AG04450 (cell line): ENCODE results near the gene TUB. TPM values are rescaled to one million over a fixed set of nuclear protein-coding genes. Genes with fewer than 3 reads are reported as not detected.

Experiments
- CTCF ChIA-PET: fragments of 300-600, 350-600 bp; formaldehyde crosslinking; extraction: SDS; loops from one replicate; lab custom pipeline; 2022; ENCODE audit warnings: antibody characterized with exemption, inconsistent platforms; lab: Charles Lee
- POLR2A ChIA-PET: fragments of 350-600 bp; formaldehyde crosslinking; extraction: SDS; loops from one replicate; lab custom pipeline; 2021; ENCODE audit warnings: antibody characterized with exemption, inconsistent platforms; lab: Yijun Ruan, JAX
- DNase-seq: peaks from one replicate; pipeline ENCODE4 v3.0.0-alpha.2; 2011; ENCODE audit warnings: low read depth, low spot score
- H3K27ac ChIP-seq: one replicate; pipeline ENCODE4 v1.5.1; 2012; ENCODE audit warnings: low read depth, low read length, control low read depth
- H3K27me3 ChIP-seq: one replicate; pipeline ENCODE4 v1.6.0; 2012; ENCODE audit warnings: low read length; ENCODE audit not compliant: control insufficient read depth, insufficient read depth
- H3K4me3 ChIP-seq: 2 replicates; pipeline ENCODE4 v1.5.1; 2011; ENCODE audit warnings: mild to moderate bottlenecking, low read depth, low read length, control low read depth
- H3K9me3 ChIP-seq: 2 replicates; pipeline ENCODE4 v1.5.1; 2012; ENCODE audit warnings: low read length; ENCODE audit not compliant: control insufficient read depth, insufficient read depth
- CTCF ChIP-seq: IDR thresholded peaks from 2 replicates; pipeline ENCODE4 v1.5.1; 2011; ENCODE audit warnings: low read depth, low read length, control low read depth, inconsistent platforms
- polyA plus RNA-seq: library from polyadenylated mRNA; depleted of rRNA; stranded (reverse); fragments of >200 nt; gene quantifications from 2 replicates; pipeline ENCODE4 v1.2.3, GENCODE V29; 2011

The TUB gene
- polyA plus RNA-seq, 1 experiment: 13.9 TPM

- Histone ChIP-seq H3K4me3 (no peak overlapping the region), H3K27me3 (no peaks in the 10 kb centered on the region), H3K9me3 (no peaks in the 10 kb centered on the region), H3K27ac (no peak overlapping the region)
- ChIA-PET POLR2A (no interaction called here), CTCF (interaction anchor here (1.5 to 2.3 kb wide), 2 partner anchors 40 to 53 kb away, joined by 4 to 16 read pairs; no protein-coding TSS in a partner anchor)
- DNase-seq: no peak
- no peak for TF ChIP-seq CTCF
These were observed 21.4 kb upstream of the TUB start for GRCh38 chr11:8059571-8060011.

- Histone ChIP-seq H3K9me3 (no peaks in the 10 kb centered on the region), H3K4me3 (no peak overlapping the region), H3K27me3 (peaks cover 3% of the 10 kb centered on the region), H3K27ac (peak overlapping the region; percentile 52)
- no peak for DNase-seq
- TF ChIP-seq CTCF: no peak
- POLR2A ChIA-PET: no interaction called here
- CTCF ChIA-PET: interaction anchor here (0.9 to 2.4 kb wide), 3 partner anchors 27 to 39 kb away, joined by 4 to 16 read pairs (median 8); no protein-coding TSS in a partner anchor
These were observed 20.8 kb upstream of the TUB start for GRCh38 chr11:8060146-8060719.

GRCh38 chr11:8060801-8061554 is 20.0 kb upstream of the TUB start:
- H3K27me3 ChIP-seq: peaks cover 3% of the 10 kb centered on the region
- no peak overlapping the region for H3K4me3 ChIP-seq
- TF ChIP-seq CTCF: no peak
- peak; percentile 46 for DNase-seq
- CTCF ChIA-PET: interaction anchor here (0.9 to 3.5 kb wide), 4 partner anchors 28 to 54 kb away, joined by 4 to 13 read pairs (median 6); no protein-coding TSS in a partner anchor
- peak overlapping the region; percentile 52 for H3K27ac ChIP-seq
- POLR2A ChIA-PET: no interaction called here
- no peaks in the 10 kb centered on the region for H3K9me3 ChIP-seq

GRCh38 chr11:8061555-8062428 is 19.2 kb upstream of the TUB start:
- Histone ChIP-seq H3K4me3 (no peak overlapping the region), H3K27ac (no peak overlapping the region), H3K9me3 (no peaks in the 10 kb centered on the region), H3K27me3 (peaks cover 3% of the 10 kb centered on the region)
- ChIA-PET POLR2A (no interaction called here), CTCF (interaction anchor here (1.5 to 3.5 kb wide), 3 partner anchors 29 to 55 kb away, joined by 5 to 13 read pairs (median 8); no protein-coding TSS in a partner anchor)
- no peak for TF ChIP-seq CTCF
- no peak for DNase-seq
